Fibroblast of skin of back (primary cell): ENCODE measurements around the gene EIF2S2.

Experiments used
- DNase-seq: peaks from one replicate; pipeline ENCODE4 v3.0.0-alpha.2; 2013

EIF2S2 gene

DNA sequence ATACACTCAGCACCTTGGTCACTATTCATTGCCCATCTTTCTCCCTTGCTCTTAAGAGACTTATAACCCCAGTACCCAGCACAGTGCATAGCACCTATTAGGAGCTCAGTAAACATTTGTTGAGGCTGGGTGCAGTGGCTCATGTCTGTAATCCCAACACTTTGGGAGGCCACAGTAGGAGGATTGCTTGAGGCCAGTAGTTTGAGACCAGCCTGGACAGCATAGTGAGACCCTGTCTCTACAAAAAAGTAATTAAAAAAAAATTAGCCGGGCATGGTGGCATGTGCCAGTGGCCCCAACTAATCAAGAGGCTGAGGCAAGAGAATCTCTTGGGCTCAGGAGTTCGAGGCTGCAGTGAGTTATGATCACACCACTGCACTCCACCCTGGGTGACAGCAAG lies 8.2 kb upstream of the EIF2S2 start:
- DNase-seq = no peak

DNA sequence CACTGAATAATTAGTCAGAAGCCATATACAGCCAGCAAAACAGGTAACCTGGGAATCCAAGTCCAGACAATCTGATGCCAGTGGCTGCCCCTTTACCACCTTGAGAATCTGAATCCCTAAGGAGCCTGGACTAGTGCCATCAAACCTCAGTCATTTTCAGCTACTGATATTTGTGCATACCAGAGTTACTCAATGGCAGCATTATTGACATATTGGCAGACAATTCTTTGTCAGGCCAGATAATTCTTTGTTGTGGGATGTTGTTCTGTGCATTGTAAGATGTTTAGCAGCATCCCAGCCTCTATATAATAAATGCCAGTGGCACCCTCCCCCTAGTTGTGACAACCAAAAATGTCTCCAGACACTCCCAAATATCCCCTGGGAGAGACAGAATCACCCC lies 3.2 kb upstream of the EIF2S2 start:
- DNase-seq = no peak

DNA sequence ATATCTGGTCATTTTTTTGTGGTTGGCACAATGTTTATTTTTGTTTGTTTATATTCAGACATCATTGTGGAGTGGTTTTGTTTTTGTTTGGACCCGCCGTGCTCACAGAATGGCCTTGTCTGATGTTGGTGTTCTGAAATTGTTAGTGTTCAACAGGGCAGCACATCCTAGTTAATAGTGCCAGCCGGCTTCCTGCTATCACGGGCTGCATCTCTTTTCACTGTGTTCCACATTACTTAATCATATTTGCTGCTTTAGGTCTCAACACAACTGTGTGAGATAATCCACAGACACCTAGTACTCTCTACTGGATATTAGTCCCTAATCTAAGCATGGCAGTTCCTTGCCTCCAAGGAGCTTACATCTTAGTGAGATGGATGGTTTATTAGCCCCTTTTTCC lies 2.8 kb upstream of the EIF2S2 start:
- no peak for DNase-seq

DNA sequence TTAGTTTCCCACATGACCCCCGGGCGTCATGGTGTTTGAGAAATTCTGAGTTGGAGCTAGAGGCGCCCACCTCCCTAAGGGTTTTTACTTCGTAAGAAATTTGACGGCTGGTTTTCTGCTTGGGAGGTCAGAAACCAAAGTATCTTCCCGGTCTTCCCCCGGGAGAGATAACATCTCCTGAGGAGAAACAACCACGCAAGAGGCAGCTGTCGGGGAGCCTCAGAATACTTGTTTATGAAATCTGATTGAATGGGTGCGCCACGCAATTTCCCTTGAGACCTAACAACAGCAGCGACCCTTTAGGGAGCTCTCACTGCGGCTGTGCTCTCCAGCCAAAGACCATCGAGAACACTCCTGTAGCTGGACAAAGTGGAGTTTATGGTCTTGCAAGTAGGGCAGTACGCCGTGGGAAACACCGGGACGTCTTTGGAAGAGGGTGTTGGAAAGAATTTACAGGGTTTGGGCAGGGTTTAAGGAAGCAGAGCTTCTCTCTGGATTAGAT lies 608 bp upstream of the EIF2S2 start:
- DNase-seq = peak; percentile 28

DNA sequence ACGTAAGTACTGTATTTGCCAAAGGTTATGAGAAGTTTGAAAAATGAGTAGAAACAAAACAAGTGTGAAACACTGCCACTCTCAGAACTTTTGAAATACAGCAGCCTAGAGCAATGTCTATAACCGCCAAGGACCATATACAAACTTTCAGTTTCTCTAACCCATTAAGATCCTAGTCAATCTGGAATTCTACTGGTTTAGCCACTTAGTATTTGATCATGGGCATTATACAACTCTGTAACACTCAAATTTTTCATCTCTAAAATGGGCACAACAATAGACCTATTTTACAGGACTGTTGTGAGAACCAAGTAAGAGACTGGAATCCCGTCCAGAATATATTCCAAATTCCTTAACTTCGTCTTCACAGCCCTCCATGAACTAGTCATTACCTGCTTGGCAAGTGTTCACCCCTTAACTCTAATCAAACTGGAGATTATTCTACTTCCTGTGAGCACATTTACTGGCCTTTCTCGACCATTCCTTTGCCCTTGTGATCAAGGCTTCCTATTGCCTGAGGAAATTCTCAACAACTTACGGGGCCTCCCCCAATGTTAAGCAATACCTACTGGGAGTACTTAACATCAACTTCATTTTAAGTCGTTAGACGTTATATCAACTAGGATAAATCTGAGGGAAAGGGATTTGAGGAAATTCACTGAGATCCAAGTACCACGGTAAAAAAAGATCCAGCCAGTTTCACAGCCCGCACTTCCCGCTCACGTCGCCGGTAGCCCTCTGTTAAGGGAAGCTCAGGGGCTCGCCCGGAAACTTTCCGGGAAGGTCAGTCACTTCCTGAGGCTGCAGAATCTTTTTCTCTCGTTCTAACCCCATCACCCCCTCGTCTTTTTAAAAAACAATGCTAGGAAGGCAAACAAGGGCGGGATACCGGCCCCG lies 1.1 kb downstream of the EIF2S2 start:
- DNase-seq = peak; percentile 45

DNA sequence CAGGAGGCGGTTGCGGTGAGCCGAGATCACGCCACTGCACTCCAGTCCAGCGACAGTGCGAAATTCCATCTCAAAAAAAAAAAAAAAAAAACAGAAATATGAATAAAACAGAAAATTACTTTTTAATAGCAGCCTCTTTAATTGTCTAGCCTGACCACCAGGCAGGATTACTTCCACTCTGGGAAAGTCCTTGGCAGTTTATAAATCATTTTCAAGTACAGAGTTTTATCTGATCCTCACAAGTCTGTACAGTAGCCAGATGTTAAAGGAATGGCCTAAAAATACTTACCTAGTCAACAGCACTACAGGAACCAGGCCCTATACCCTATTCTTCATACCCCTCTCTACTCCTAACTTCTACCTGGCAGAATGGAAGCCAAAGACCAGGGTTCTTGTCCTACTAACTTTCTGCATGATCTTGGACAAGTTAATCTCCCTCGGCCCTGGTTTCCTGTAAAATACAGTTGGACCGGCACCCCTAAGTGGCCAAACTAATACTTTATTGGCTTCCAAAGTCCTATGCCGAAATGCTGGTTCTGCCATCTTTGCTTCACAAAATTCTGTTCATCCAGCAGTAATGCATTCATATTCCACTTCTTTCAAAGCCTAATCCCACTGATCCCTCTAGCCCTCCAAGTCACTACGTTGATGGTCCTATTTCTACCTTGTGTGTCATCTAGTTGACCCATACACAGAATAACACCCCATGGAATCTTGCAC lies 1.9 kb downstream of the EIF2S2 start:
- no peak for DNase-seq

DNA sequence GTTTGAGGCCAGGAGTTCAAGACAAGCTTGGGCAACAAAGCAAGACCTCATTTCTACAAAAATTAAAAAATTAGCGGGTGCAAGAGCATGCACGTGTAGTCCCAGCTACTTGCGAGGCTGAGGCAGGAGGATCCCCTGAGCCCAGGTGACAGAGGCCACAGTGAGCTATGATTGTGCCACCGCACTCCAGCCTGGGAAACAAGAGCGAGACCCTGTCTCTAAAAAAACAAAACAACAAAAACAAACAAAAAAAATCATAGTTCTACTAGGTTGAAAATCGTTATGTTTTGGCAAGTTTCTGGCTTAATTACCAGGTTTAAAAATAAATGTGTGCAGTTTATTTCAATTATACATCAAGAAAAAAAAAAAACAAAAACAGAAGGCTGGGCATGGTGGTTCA lies 2.6 kb downstream of the EIF2S2 start:
- DNase-seq = no peak

DNA sequence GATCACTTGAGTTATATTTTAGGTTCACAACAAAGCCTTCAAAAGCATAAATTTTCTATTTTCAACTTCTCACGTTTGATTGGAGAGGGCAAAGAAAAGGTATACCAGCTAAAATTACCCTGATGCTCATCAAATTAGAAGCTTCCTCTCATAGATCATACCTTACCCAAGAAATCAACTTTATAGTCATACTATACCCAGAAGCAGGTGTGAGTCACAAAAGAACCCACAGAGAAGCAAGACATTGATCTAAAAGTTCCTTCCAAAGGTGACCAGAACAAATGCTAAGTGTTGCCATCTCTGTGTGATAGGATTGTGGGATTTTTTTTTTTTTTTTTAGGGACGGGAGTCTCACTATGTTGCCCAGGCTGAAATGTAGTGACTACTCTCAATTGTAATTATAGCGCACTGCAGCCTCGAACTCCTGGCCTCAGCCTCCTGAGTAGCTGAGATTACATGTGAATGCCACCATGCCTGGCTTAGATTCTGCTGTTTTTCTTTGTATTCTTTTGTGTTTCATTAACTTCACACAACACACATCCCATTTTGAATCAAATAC lies 3.3 kb downstream of the EIF2S2 start:
- no peak for DNase-seq

DNA sequence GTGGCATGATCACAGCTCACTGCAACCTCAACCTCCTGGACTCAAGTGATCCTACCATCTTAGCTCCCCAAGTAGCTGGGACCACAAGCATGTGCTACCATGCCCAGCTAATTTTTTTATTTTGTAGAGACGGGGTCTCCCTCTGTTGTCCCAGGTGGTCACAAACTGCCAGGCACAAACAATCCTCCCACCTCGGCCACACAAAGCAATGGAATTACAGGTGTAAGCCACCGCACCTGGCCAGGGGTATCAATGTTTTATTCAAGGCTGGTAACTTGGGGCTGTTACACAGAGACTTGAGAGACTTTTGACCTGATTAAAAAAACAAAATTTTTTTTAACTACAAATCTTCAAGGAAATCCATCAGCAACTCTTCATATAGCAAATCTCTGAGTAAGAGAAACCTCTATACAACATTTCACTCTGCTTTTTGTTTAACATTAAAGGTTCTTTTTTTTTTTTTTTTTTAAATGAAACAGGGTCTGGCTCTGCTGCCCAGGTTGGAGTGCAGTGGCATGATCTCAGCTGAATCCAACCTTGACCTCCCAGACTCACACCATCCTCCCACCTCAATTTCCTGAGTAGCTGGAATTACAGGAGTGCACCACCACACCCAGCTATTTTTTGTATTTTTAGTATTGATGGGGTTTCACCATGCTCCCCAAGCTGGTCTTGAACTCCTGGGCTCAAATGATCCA lies 5.9 kb downstream of the EIF2S2 start:
- DNase-seq = no peak

DNA sequence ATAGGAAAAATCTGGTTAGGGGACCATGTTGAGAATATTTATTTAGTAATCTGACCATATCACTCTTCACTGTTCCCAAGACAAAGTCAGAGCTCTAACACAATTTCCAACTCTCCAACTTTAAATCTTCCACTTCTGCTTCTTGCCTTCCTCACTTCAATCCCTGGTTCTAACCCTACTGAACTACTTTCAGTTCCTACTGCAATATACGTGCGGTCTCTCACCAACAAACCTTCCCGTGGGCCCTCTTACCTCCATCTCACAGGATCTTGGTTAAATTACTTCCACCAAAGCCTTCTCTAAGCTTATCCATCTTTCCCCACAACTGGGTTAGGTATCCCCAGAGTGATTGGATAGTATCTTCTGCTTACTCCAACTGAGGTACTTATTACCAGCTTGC lies 8.0 kb downstream of the EIF2S2 start:
- no peak for DNase-seq

DNA sequence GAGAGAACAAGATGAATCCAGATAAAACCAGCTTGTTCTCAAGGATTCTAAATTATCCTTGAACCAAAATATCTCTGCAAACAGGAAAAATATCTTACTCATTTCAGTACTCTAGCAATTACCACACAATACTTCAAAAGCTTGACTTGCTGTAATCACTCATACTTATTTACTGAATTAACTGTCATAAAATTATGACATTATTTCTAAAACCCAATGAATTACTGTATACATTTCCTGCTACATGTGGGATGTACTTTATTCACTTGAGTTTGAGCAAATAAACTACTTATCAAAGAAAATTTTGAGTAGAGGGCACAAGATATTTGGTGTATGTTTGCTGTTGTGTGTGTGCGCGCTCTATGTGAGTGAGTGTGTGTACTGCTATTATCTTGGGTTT lies 9.7 kb downstream of the EIF2S2 start:
- no peak for DNase-seq

DNA sequence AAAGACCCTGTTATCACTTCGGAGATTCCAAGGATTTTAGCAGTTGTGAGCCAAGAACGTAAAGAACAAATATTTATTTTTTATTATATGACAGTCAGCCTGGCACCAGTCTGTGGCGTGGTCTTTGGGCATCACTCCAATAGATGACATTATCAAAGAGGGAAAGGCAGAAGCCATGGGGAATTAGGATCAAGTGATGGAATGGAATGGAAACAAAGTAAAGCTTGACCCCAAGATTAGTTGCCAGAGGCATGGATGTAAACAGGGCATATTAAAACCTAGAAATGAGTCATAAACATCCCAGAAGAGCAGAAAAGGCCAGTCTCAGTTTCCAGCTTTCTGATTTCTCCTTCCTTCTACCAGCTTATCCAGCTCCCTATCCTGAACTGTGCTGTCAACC lies 11.5 kb downstream of the EIF2S2 start:
- DNase-seq = no peak

DNA sequence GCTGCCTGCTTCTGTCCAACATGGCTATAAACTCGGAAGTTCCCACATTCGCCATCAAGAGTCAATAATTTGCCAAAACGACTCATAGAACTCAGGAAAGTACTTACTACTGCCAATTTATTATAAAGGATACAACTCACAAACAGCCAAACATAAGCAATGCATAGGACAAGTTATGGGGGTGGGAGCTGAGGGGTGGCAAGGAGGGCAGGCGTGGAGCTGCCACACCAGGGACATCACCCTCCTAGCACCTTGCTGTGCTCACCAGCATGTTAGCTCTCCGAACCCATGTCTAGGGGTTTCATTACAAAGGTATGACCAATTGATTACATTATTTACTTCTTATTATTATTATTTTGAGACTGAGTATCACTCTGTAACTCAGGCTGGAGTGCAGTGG lies 12.4 kb downstream of the EIF2S2 start:
- DNase-seq = no peak

DNA sequence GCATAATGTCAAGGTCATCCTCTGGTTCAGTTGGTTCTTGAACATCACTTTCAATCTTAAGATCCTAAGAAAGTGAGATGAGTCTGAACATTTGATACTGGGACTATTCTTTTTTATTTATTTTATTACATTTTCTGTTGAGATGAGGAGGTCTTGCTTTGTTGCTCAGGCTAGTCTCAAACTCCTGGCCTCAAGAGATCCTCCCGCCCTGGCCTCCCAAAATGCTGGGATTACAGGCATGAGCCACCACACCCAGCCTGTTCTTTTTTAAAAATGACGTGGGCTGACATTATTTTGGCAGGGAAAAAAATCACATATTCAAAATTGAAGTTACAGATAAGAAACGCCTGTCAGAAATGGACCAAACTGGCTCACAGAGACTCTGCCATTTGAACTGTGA lies 13.5 kb downstream of the EIF2S2 start:
- no peak for DNase-seq

DNA sequence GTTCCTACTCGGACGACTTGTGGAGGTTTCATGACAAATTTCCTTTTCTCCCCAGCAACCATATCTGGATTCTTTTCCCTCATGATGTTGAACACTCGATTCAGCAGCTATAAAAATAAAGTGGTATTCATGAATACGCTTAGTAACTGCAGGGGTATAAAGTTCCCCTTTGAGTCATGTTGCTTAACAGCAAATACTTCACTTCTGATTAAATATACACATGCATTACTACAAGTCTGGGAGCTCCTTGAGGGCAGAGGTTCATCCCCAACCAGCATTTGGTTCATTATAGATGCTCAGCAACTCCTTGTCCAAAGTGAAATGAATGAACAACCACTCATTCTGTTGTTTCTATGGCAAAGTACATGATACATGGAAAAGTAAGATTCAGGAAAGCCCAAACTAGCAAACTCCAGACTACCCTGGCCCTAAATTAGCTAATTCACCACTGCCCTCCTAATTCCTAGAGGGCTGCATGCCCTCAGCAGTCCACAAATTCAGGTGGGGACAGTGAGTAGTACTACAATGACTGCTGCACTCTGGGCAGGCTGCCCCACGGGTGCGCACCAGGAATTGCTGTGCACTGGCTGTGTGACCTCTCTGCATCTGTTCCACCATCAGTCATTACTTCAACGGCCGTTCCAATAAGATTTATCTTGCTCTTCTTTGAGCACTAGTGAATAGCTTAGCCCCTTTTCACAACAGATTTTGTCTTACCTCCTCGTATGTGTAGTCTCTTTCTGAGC lies 15.2 kb downstream of the EIF2S2 start:
- no peak for DNase-seq

DNA sequence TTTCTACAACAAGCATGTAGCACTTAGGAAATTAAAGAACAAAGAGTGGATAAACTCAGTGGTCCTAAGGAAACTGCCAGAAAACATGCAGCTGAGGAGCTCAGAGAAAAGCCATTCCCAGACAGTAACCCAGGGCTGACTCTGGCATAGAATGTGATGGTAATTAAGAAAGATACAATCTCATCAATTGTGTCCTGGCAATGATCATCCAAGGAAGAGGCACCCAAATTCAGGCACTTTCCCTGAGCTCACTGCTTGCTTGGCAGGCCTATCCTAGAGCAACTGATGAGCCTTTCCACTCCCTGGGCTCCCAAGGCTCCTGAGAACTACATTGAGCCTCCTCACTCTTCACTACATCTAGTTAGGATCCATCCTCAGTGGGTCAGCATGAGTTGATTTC lies 16.2 kb downstream of the EIF2S2 start:
- DNase-seq = no peak

DNA sequence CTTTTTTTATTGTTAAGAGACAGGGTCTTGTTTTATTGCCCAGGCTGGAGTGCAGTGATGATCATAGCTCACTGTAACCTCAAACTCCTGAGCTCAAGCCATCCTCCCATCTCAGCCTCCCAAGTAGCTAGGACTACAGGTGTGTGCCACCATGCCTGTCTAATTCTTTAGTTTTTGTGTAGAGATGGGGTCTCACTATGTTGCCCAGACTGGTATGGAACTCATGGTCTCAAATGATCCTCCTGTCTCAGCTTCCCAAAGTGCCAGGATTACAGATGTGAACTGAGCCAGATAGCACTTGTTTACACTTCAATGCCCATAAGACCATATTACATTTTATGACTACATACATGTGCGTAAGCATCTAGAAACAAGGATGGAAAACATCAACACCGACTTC lies 18.1 kb downstream of the EIF2S2 start:
- DNase-seq = no peak

DNA sequence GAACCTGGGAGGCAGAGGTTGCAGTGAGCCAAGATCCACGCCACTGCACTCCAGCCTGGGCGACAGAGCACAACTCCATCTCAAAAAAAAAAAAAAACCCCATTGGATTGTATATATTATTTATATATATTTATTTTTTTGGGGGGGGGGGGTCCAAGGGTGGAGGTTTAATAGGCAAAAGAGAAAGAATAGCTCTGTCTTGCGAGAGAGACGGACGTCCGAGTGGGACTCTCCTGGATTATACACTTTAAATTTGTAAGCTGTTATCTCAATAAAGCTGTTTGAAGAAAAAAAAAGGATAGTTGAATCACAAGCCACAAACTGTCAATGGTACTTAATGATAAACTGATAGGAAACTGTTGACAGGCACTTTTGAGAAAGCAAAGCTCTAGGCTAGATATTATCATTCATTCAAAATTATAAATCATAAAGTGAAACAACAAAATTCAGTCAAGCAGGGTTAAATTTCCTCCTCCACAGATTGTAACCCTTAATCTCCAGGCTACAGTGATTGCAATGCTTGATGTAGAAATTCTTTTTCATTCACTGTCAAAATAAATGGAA lies 20.3 kb downstream of the EIF2S2 start:
- DNase-seq = no peak

DNA sequence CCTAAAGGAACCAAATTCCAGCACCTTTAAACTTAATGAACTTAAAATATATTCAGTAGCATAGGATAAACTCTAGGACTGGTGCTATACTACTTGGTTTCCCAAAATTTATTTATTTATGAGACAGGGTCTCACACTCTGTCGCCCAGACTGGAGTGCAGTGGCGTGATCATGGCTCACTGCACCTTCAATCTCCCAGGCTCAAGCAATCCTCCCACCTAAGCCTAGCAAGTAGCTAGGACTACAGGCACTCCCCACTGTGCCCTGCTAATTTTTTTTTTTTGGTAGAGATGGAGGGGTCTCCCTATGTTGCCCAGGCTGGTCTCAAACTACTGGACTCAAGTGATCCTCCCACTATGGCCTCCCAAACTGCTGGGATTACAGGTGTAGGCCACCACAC lies 21.4 kb downstream of the EIF2S2 start:
- DNase-seq = no peak

DNA sequence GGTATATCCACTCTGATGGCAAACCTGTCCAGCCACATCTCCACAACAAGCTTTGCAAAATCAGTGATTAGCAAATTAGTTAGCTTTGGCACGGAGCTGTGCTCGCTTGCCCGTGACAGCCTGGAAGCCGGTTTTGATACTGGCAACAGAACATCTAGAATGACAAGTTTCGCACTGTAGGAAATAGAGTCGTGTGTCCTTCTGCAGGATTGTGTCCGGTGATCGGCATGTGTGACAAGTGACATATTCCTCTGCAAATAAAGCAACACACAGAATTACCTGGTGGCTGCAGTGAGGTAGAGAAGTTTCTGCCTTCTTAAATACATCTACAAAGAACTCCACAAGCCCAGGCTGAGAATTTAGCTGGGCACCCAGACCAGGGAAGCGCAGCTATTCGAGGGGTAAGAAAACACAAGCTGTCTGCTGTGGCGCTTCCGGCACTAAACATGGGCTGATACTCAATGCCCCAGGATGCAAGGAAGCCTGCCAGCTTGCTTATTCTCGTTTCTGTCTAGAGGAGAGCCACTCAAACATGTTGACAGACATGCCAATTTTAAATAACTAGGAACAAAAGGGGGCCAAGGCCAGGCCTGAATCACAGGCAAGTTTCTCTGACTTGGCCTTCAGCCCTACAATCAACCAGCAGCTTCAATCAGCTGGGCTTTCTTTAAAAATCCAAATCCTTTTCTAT lies 22.2 kb downstream of the EIF2S2 start:
- DNase-seq = no peak

DNA sequence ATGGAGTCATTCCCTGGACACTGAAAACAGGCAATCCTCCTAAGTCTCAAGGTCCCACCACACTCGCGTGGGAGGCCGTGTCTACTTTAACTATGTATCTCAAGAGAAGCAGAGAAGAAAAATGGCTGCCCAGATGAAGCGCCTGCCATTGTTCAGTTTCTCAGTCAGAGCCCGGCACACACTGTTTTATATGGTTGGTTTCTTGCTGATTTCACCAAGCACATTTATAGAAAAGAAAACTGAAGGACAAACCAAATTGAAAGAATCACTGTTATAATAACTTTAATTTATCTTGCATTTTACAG lies 22.9 kb downstream of the EIF2S2 start:
- no peak for DNase-seq
